ENCODE measurements around the gene GNAI2.

GNAI2 gene

GRCh38 chr3:50286322-50287227 is 50.6 kb downstream of the GNAI2 start:
- no peak for DNase-seq

GRCh38 chr3:50287262-50287661 is 51.3 kb downstream of the GNAI2 start:
- DNase-seq = no peak

- no peak for DNase-seq
Measured at GRCh38 chr3:50288387-50289007, 52.5 kb downstream of the GNAI2 start.

GRCh38 chr3:50289130-50289529 is 53.1 kb downstream of the GNAI2 start:
- DNase-seq = no peak

GRCh38 chr3:50290161-50290641 is 54.2 kb downstream of the GNAI2 start:
- DNase-seq = no peak

- peak; percentile 98 for DNase-seq
Measured at GRCh38 chr3:50292159-50293078, 56.4 kb downstream of the GNAI2 start, which contains the start of gene IFRD2. IFRD2 (minus strand) TSS chr3:50292429; CDS start chr3:50292274, 155 bp downstream.

- DNase-seq = no peak
Measured at GRCh38 chr3:50293079-50293801, 57.2 kb downstream of the GNAI2 start.

- no peak for DNase-seq
Measured at GRCh38 chr3:50294089-50294488, 58.1 kb downstream of the GNAI2 start.

GRCh38 chr3:50294492-50295403 is 58.7 kb downstream of the GNAI2 start:
- no peak for DNase-seq

GRCh38 chr3:50295553-50296431 is 59.8 kb downstream of the GNAI2 start:
- no peak for DNase-seq

- no peak for DNase-seq
Measured at GRCh38 chr3:50296721-50297383, 60.8 kb downstream of the GNAI2 start.

GRCh38 chr3:50297384-50297775 is 61.4 kb downstream of the GNAI2 start:
- DNase-seq = no peak

- DNase-seq = peak; percentile 21
Measured at GRCh38 chr3:50297896-50298725, 62.1 kb downstream of the GNAI2 start.

- peak; percentile 100 for DNase-seq
Measured at GRCh38 chr3:50298836-50299637, 63.0 kb downstream of the GNAI2 start, which contains the start of the genes HYAL3 and NAA80. HYAL3 (minus strand) TSS chr3:50299405; CDS start chr3:50295602, 3,803 bp downstream. NAA80 (minus strand) TSS chr3:50299405; CDS start chr3:50297463, 1,942 bp downstream.

- no peak for DNase-seq
Measured at GRCh38 chr3:50299638-50299928, 63.6 kb downstream of the GNAI2 start.

GRCh38 chr3:50299929-50300680 is 64.1 kb downstream of the GNAI2 start:
- DNase-seq = peak; percentile 86

Measured in inflammatory macrophage treated with lipopolysaccharide for 4 hours (primary cell).